MM.1S (cell line): Measurements from ENCODE around the gene TFDP2.

ENCODE experiments used
- EZH2phosphoT487 ChIP-seq: fragments of 300-600 bp; sonication (generic); IDR thresholded peaks from 2 replicates; pipeline ENCODE4 v1.6.1; 2018; ENCODE audit warnings: antibody characterized with exemption, low read length
- TF ChIP-seq, protein P1 (sequence below): fragments of 300-600 bp; sonication (generic); IDR thresholded peaks from 2 replicates; pipeline ENCODE4 v1.5.1; 2016; ENCODE audit warnings: antibody characterized with exemption, low read length, mixed read lengths

DNA sequence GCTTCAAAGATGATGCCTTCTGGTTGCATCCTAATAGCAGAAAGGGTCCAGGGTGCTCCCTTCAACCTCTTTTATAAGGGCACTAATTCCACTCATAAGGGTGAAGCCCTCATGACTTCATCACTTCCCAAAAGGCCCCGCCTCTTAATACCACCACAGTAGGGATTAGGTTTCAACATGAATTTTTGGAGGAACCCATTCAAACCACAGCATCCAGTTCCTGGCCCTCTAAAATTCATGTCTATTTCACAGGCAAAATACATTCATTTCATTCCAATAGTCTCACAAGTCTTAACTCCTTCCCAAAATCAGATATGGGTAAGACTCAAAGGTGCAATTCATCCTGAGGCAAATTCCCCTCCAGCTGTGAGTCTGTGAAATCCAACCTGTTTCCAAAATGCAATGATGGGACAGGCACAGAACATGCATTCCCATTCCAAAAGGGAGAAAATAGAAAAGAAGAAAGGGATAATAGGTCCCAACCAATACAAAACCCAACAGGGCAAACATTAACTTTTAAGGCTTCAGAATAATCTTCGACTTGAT is 148.9 kb downstream of the TFDP2 start:
- TF ChIP-seq, protein P1, sequence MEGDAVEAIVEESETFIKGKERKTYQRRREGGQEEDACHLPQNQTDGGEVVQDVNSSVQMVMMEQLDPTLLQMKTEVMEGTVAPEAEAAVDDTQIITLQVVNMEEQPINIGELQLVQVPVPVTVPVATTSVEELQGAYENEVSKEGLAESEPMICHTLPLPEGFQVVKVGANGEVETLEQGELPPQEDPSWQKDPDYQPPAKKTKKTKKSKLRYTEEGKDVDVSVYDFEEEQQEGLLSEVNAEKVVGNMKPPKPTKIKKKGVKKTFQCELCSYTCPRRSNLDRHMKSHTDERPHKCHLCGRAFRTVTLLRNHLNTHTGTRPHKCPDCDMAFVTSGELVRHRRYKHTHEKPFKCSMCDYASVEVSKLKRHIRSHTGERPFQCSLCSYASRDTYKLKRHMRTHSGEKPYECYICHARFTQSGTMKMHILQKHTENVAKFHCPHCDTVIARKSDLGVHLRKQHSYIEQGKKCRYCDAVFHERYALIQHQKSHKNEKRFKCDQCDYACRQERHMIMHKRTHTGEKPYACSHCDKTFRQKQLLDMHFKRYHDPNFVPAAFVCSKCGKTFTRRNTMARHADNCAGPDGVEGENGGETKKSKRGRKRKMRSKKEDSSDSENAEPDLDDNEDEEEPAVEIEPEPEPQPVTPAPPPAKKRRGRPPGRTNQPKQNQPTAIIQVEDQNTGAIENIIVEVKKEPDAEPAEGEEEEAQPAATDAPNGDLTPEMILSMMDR, result no peak
- no peak for TF ChIP-seq EZH2phosphoT487
